PC-3 (cell line): Measurements from ENCODE around the gene ITM2C. TPM values are rescaled to one million over a fixed set of nuclear protein-coding genes. Genes with fewer than 3 reads are reported as not detected.

Source experiments
- ATAC-seq: fragments of 200-7000 bp; cut with Tn5 transposase; 2 replicates; pipeline ENCODE4 v1.9.1; 2020; ENCODE audit warnings: mild to moderate bottlenecking, moderate library complexity
- BruUV-seq: library from RNA; stranded (reverse); fragments of 400-500 nt; replicated peaks from 2 replicates; lab custom pipeline; 2021; lab: Mats Ljungman, UMichigan
- CTCF ChIA-PET: fragments of 300-600 bp; sonication (Branson Sonifier 250); formaldehyde crosslinking; loops from one replicate; lab custom pipeline; 2022; ENCODE audit warnings: antibody characterized with exemption; lab: Charles Lee
- POLR2A ChIA-PET: fragments of 300-600 bp; sonication (Branson Sonifier 250); formaldehyde crosslinking; loops from one replicate; lab custom pipeline; 2022; ENCODE audit warnings: antibody characterized with exemption; ENCODE audit not compliant: unreplicated experiment; lab: Charles Lee
- DNase-seq: peaks from one replicate; pipeline ENCODE4 v3.0.0-alpha.2; 2015
- H2AFZ ChIP-seq: fragments of 300-600 bp; sonication (generic); 2 replicates; pipeline ENCODE4 v1.6.0; 2016; ENCODE audit warnings: antibody characterized with exemption, low read length
- H3F3A ChIP-seq: fragments of 300-600 bp; sonication (generic); one replicate; pipeline ENCODE4 v1.6.0; 2017; ENCODE audit warnings: antibody characterized with exemption, low read length, control low read depth, mild to moderate bottlenecking; ENCODE audit not compliant: unreplicated experiment
- H3K27ac ChIP-seq: fragments of 300-600 bp; sonication (generic); 2 replicates; pipeline ENCODE4 v1.5.1; 2016; ENCODE audit warnings: mild to moderate bottlenecking, low read length
- H3K27me3 ChIP-seq: fragments of 300-600 bp; sonication (generic); 2 replicates; pipeline ENCODE4 v1.6.1; 2016; ENCODE audit warnings: low read length, mixed read lengths
- H3K36me3 ChIP-seq: fragments of 300-600 bp; sonication (generic); 2 replicates; pipeline ENCODE4 v1.6.1; 2016; ENCODE audit warnings: low read depth, mixed run types, low read length, mixed read lengths
- H3K4me1 ChIP-seq: fragments of 300-600 bp; sonication (generic); 2 replicates; pipeline ENCODE4 v1.5.1; 2016; ENCODE audit warnings: low read length; ENCODE audit not compliant: insufficient read depth
- H3K4me2 ChIP-seq: fragments of 300-600 bp; sonication (generic); 2 replicates; pipeline ENCODE4 v1.6.0; 2016; ENCODE audit warnings: low read length
- H3K4me3 ChIP-seq: fragments of 300-600 bp; sonication (generic); 2 replicates; pipeline ENCODE4 v1.5.1; 2016; ENCODE audit warnings: mild to moderate bottlenecking, low read length, mixed read lengths
- H3K79me2 ChIP-seq: fragments of 300-600 bp; sonication (generic); 2 replicates; pipeline ENCODE4 v1.6.1; 2017; ENCODE audit warnings: low read length, mixed read lengths
- H3K9ac ChIP-seq: fragments of 300-600 bp; sonication (generic); 2 replicates; pipeline ENCODE4 v1.6.0; 2016; ENCODE audit warnings: mild to moderate bottlenecking, low read length
- H3K9me2 ChIP-seq: fragments of 300-600 bp; sonication (generic); replicated peaks from 2 replicates; pipeline ENCODE4 v1.6.1; 2016; ENCODE audit warnings: mixed run types, low read length, mixed read lengths
- H3K9me3 ChIP-seq: fragments of 300-600 bp; sonication (generic); 2 replicates; pipeline ENCODE4 v1.6.1; 2016; ENCODE audit warnings: low read length, mixed read lengths
- H4K20me1 ChIP-seq: fragments of 300-600 bp; sonication (generic); 2 replicates; pipeline ENCODE4 v1.6.1; 2016; ENCODE audit warnings: low read length, mixed read lengths
- CTCF ChIP-seq: fragments of 300-600 bp; sonication (generic); conservative IDR thresholded peaks from 2 replicates; pipeline ENCODE4 v1.5.1; 2017; ENCODE audit warnings: antibody characterized with exemption, low read depth, mild to moderate bottlenecking, low read length
- EZH2 ChIP-seq: fragments of 300-600 bp; sonication (generic); IDR thresholded peaks from one replicate; pipeline ENCODE4 v1.6.1; 2017; ENCODE audit warnings: antibody characterized with exemption, mild to moderate bottlenecking, low read length; ENCODE audit not compliant: unreplicated experiment
- EZH2phosphoT487 ChIP-seq: fragments of 300-600 bp; sonication (generic); IDR thresholded peaks from 2 replicates; pipeline ENCODE4 v1.6.1; 2018; ENCODE audit warnings: mild to moderate bottlenecking, antibody characterized with exemption, low read length, borderline replicate concordance
- intact Hi-C: fragments of 100-400 bp; cut with micrococcal nuclease; formaldehyde crosslinking; loops from 2 replicates; pipeline ENCODE4 v1.9.0; 2023
- total RNA-seq: library from RNA; depleted of rRNA; stranded (reverse); fragments of >200 nt; gene quantifications from 2 replicates; pipeline ENCODE4 v1.2.3, GENCODE V29; 2014

Gene ITM2C
- total RNA-seq, 1 experiment from 2014 or later: 111 TPM

- no peaks in the 10 kb centered on the region for H3K79me2 ChIP-seq
- no peak overlapping the region for H2AFZ ChIP-seq
- TF ChIP-seq EZH2phosphoT487 (no peak), EZH2 (no peak), CTCF (no peak)
- no peaks in the 10 kb centered on the region for H3K27me3 ChIP-seq
- H3K4me3 ChIP-seq: no peak overlapping the region
- H3K4me2 ChIP-seq: no peak overlapping the region
- ChIA-PET CTCF (no interaction called here), POLR2A (no interaction called here)
- H3K4me1 ChIP-seq: no peaks in the 10 kb centered on the region
- intact Hi-C loops: no loop called here
- no TSS peak for BruUV-seq
- H3K9me3 ChIP-seq: no peaks in the 10 kb centered on the region
- H3K9me2 ChIP-seq: no peaks in the 10 kb centered on the region
- ATAC-seq: no peak
- H3K27ac ChIP-seq: no peak overlapping the region
- no peaks in the 10 kb centered on the region for H3F3A ChIP-seq
- no peak overlapping the region for H3K9ac ChIP-seq
- no peak for DNase-seq
- no peaks in the 10 kb centered on the region for H3K36me3 ChIP-seq
- H4K20me1 ChIP-seq: no peaks in the 10 kb centered on the region
Observed at GRCh38 chr2:230887342-230887741, 22.6 kb downstream of the ITM2C start.

GRCh38 chr2:230888824-230889400, 24.2 kb downstream of the ITM2C start:
- Histone ChIP-seq H3K4me3 (no peak overlapping the region), H4K20me1 (no peaks in the 10 kb centered on the region), H3K9me3 (no peaks in the 10 kb centered on the region), H3K4me1 (no peaks in the 10 kb centered on the region), H3K79me2 (no peaks in the 10 kb centered on the region), H3K27ac (no peak overlapping the region), H3K9ac (no peak overlapping the region), H3F3A (no peaks in the 10 kb centered on the region), H3K4me2 (no peak overlapping the region), H3K9me2 (no peaks in the 10 kb centered on the region), H3K27me3 (no peaks in the 10 kb centered on the region), H3K36me3 (no peaks in the 10 kb centered on the region), H2AFZ (no peak overlapping the region)
- POLR2A ChIA-PET: no interaction called here
- intact Hi-C loops: no loop called here
- DNase-seq (no peak), ATAC-seq (no peak)
- BruUV-seq: no TSS peak
- TF ChIP-seq EZH2phosphoT487 (no peak), EZH2 (no peak), CTCF (no peak)
- CTCF ChIA-PET: no interaction called here

GRCh38 chr2:230889911-230890601, 25.3 kb downstream of the ITM2C start:
- Histone ChIP-seq H3K9ac (no peak overlapping the region), H3F3A (no peaks in the 10 kb centered on the region), H3K9me3 (no peaks in the 10 kb centered on the region), H3K4me2 (no peak overlapping the region), H2AFZ (no peak overlapping the region), H3K4me1 (no peaks in the 10 kb centered on the region), H4K20me1 (no peaks in the 10 kb centered on the region), H3K4me3 (no peak overlapping the region), H3K36me3 (no peaks in the 10 kb centered on the region), H3K27me3 (no peaks in the 10 kb centered on the region), H3K9me2 (no peaks in the 10 kb centered on the region), H3K27ac (no peak overlapping the region), H3K79me2 (no peaks in the 10 kb centered on the region)
- BruUV-seq: no TSS peak
- intact Hi-C loops: no loop called here
- ChIA-PET CTCF (no interaction called here), POLR2A (no interaction called here)
- ATAC-seq (no peak), DNase-seq (no peak)
- TF ChIP-seq EZH2 (no peak), CTCF (no peak), EZH2phosphoT487 (no peak)
